ENCODE measurements around the gene RGS7. TPM values are rescaled to one million over a fixed set of nuclear protein-coding genes. Genes with fewer than 3 reads are reported as not detected.
"Not testable (repeated sequence)": the region's sequence is repeated elsewhere in the genome, so short reads cannot be mapped to it uniquely, and the experiment has no call there.

RGS7 gene
- total RNA-seq, 1 donor from 2014 or later: not detected

- no peaks in the 10 kb centered on the region for H3K36me3 ChIP-seq (ENCODE audit: control insufficient read depth, insufficient read depth, low read length)
- no peak for FAIRE-seq
- H3K4me3 ChIP-seq (ENCODE audit: low read depth, low read length): no peak overlapping the region
- no peak for TF ChIP-seq CTCF (IDR thresholded peaks at IDR 0.05; ENCODE audit: insufficient read depth, low read length, severe bottlenecking)
- H3K27me3 ChIP-seq (ENCODE audit: control insufficient read depth, insufficient read depth, low read length): no peaks in the 10 kb centered on the region
- DNase-seq (ENCODE audit: low read depth): no peak
These were observed 570.1 kb downstream of the RGS7 start for GRCh38 chr1:240786880-240787279.

GRCh38 chr1:240784776-240785175 lies 572.2 kb downstream of the RGS7 start:
- DNase-seq (ENCODE audit: low read depth): no peak
- TF ChIP-seq CTCF (IDR thresholded peaks at IDR 0.05; ENCODE audit: insufficient read depth, low read length, severe bottlenecking): no peak
- no peak overlapping the region for H3K4me3 ChIP-seq (ENCODE audit: low read depth, low read length)
- FAIRE-seq: no peak
- no peaks in the 10 kb centered on the region for H3K36me3 ChIP-seq (ENCODE audit: control insufficient read depth, insufficient read depth, low read length)
- H3K27me3 ChIP-seq (ENCODE audit: control insufficient read depth, insufficient read depth, low read length): no peaks in the 10 kb centered on the region

GRCh38 chr1:240783728-240784137 lies 573.3 kb downstream of the RGS7 start:
- not testable (repeated sequence) for H3K4me3 ChIP-seq (ENCODE audit: low read depth, low read length); H3K27me3 ChIP-seq (ENCODE audit: control insufficient read depth, insufficient read depth, low read length); H3K36me3 ChIP-seq (ENCODE audit: control insufficient read depth, insufficient read depth, low read length); FAIRE-seq
- DNase-seq (ENCODE audit: low read depth): peak; percentile 38

GRCh38 chr1:240776237-240776636 lies 580.8 kb downstream of the RGS7 start:
- DNase-seq (ENCODE audit: low read depth) (peak; percentile 31), FAIRE-seq (no peak)
- TF ChIP-seq CTCF (IDR thresholded peaks at IDR 0.05; ENCODE audit: insufficient read depth, low read length, severe bottlenecking): no peak
- H3K27me3 ChIP-seq (ENCODE audit: control insufficient read depth, insufficient read depth, low read length): no peaks in the 10 kb centered on the region
- H3K36me3 ChIP-seq (ENCODE audit: control insufficient read depth, insufficient read depth, low read length): no peaks in the 10 kb centered on the region
- H3K4me3 ChIP-seq (ENCODE audit: low read depth, low read length): no peak overlapping the region

DNA sequence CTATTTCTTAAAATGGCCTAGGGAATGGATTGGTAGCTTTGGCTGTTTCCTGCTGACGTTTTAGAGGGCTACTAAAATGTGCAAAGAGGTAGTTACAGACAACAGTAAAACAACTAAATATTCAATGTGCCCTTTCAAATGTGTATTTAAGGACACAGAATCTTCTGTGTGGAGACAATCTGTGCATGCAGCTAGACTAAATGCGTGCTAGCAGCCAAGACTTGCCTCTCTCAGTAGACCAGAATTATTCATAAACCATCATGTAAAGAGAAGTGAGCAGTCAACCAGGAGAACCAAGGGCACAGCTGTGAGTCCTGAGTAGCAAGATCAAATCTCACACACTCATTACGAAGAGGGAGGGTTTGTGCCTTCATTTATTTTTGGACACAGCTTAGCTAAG lies 584.9 kb downstream of the RGS7 start:
- H3K4me3 ChIP-seq (ENCODE audit: low read depth, low read length): no peak overlapping the region
- no peak for DNase-seq (ENCODE audit: low read depth)
- TF ChIP-seq CTCF (IDR thresholded peaks at IDR 0.05; ENCODE audit: insufficient read depth, low read length, severe bottlenecking): no peak
- H3K36me3 ChIP-seq (ENCODE audit: control insufficient read depth, insufficient read depth, low read length): no peaks in the 10 kb centered on the region
- FAIRE-seq: no peak
- no peaks in the 10 kb centered on the region for H3K27me3 ChIP-seq (ENCODE audit: control insufficient read depth, insufficient read depth, low read length)

DNA sequence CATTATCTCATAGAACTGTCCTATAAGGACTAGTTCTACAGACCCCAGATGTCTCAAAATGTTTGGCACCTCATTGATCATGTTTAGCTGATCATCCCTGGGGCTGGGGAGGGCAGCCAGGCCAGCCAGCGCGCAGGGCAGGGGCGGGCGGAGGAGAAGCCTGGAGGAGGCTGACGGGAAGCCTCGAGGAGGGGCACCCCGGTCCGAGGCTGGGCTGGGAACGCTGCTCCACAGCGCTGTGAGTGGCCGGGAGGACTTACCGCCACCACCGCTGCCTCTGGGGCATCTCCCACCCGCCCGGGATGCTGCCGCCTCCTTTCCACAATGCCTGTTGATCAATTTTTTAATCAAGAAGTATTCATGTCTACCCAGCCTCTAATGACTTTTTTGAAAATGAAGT lies 585.6 kb downstream of the RGS7 start:
- H3K4me3 ChIP-seq (ENCODE audit: low read depth, low read length): no peak overlapping the region
- no peaks in the 10 kb centered on the region for H3K27me3 ChIP-seq (ENCODE audit: control insufficient read depth, insufficient read depth, low read length)
- TF ChIP-seq CTCF (IDR thresholded peaks at IDR 0.05; ENCODE audit: insufficient read depth, low read length, severe bottlenecking): no peak
- FAIRE-seq: no peak
- no peak for DNase-seq (ENCODE audit: low read depth)
- H3K36me3 ChIP-seq (ENCODE audit: control insufficient read depth, insufficient read depth, low read length): no peaks in the 10 kb centered on the region
